ENCODE measurements around the gene LSAMP. TPM values are rescaled to one million over a fixed set of nuclear protein-coding genes. Genes with fewer than 3 reads are reported as not detected.
A peak's percentile ranks its signal among the peaks of the same experiment; 100 is the strongest.

The LSAMP gene
- total RNA-seq, 1 experiment from 2014 or later = not detected

DNA sequence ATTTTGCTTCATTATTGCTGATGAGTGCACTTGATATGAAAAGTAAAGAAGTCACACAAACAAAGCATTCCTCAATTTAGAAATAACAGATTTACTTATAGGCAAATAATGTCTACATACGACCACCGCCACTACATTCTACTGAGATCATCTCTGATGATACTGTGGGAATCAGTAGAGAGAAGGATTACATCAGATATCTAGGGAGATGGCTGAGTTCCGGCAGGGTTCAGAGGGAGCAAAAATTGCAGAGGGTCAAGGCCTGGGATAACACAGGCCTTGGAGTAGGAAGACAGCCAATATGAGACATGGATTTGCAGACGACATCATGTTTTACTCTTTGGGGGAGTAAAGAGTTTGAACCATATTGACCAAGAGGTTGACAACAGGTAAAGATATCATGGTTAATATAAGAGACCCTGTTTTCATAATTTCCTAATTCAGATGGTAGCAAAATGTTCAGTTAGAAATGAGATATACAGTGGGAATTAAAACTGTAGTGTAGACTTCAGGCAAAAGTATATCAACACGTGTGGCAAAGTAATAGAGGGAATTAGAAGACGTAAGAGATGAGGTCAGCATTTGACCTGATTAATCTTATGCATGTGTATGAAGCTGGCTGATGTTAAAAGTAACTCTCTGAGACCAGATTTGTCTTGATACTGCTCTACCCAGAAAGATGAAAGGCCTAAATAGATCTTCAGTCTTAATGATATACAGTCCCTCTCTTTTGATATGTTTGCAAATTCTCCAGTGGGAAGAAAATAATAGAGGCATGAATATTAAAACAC, 15.6 kb downstream of the LSAMP start:
- H3K27ac Mint-ChIP-seq (ENCODE audit: unreplicated experiment) = no peak overlapping the region
- H3K4me1 ChIP-seq = no peaks in the 10 kb centered on the region; the same call in 1 of the 2 replicates
- no peaks in the 10 kb centered on the region for H3K36me3 Mint-ChIP-seq (ENCODE audit: insufficient read depth, unreplicated experiment)
- no peaks in the 10 kb centered on the region for H3K4me1 Mint-ChIP-seq (ENCODE audit: low read depth, unreplicated experiment)
- CTCF ChIA-PET = no interaction called here
- intact Hi-C loops (cut with micrococcal nuclease; ENCODE audit: unreplicated experiment) = no loop called here
- no peak for DNase-seq
- H3K9me3 Mint-ChIP-seq (ENCODE audit: unreplicated experiment) = no peaks in the 10 kb centered on the region
- H3K27me3 Mint-ChIP-seq (ENCODE audit: insufficient read depth, unreplicated experiment) = no peaks in the 10 kb centered on the region
- no peaks in the 10 kb centered on the region for H3K9me3 ChIP-seq
- no peak overlapping the region for H3K4me3 Mint-ChIP-seq (ENCODE audit: unreplicated experiment)
- H3K36me3 ChIP-seq (ENCODE audit: control insufficient read depth, insufficient read depth, low read length) = no peaks in the 10 kb centered on the region
- H3K27me3 ChIP-seq (replicated peaks; ENCODE audit: control insufficient read depth, insufficient read depth, low read length) = no peaks in the 10 kb centered on the region
- no TSS peak for BruUV-seq (replicated peaks)
- POLR2A ChIA-PET = no interaction called here
- TF ChIP-seq, protein P1, sequence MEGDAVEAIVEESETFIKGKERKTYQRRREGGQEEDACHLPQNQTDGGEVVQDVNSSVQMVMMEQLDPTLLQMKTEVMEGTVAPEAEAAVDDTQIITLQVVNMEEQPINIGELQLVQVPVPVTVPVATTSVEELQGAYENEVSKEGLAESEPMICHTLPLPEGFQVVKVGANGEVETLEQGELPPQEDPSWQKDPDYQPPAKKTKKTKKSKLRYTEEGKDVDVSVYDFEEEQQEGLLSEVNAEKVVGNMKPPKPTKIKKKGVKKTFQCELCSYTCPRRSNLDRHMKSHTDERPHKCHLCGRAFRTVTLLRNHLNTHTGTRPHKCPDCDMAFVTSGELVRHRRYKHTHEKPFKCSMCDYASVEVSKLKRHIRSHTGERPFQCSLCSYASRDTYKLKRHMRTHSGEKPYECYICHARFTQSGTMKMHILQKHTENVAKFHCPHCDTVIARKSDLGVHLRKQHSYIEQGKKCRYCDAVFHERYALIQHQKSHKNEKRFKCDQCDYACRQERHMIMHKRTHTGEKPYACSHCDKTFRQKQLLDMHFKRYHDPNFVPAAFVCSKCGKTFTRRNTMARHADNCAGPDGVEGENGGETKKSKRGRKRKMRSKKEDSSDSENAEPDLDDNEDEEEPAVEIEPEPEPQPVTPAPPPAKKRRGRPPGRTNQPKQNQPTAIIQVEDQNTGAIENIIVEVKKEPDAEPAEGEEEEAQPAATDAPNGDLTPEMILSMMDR (IDR thresholded peaks at IDR 0.05; ENCODE audit: insufficient read depth in 1 of 2, low read depth in 1 of 2, low read length in 1 of 2, severe bottlenecking in 1 of 2, unreplicated experiment in 1 of 2) = no peak
- no peak overlapping the region for H3K4me3 ChIP-seq (ENCODE audit: low read depth, low read length)

GRCh38 chr3:116426036-116426435, 19.3 kb downstream of the LSAMP start:
- intact Hi-C loops (cut with micrococcal nuclease; ENCODE audit: unreplicated experiment) = no loop called here
- Mint-ChIP-seq H3K27ac (ENCODE audit: unreplicated experiment) (no peak overlapping the region), H3K27me3 (ENCODE audit: insufficient read depth, unreplicated experiment) (no peaks in the 10 kb centered on the region), H3K9me3 (ENCODE audit: unreplicated experiment) (no peaks in the 10 kb centered on the region), H3K4me3 (ENCODE audit: unreplicated experiment) (no peak overlapping the region), H3K36me3 (ENCODE audit: insufficient read depth, unreplicated experiment) (no peaks in the 10 kb centered on the region), H3K4me1 (ENCODE audit: low read depth, unreplicated experiment) (peaks cover 8% of the 10 kb centered on the region)
- ChIA-PET CTCF (no interaction called here), POLR2A (no interaction called here)
- TF ChIP-seq, protein P1 (IDR thresholded peaks at IDR 0.05; ENCODE audit: insufficient read depth in 1 of 2, low read depth in 1 of 2, low read length in 1 of 2, severe bottlenecking in 1 of 2, unreplicated experiment in 1 of 2) = no peak
- no TSS peak for BruUV-seq (replicated peaks)
- H3K4me3 ChIP-seq (ENCODE audit: low read depth, low read length) = no peak overlapping the region
- no peaks in the 10 kb centered on the region for H3K36me3 ChIP-seq (ENCODE audit: control insufficient read depth, insufficient read depth, low read length)
- no peak for DNase-seq
- peaks cover 2% of the 10 kb centered on the region; the same call in 1 of the 2 replicates for H3K4me1 ChIP-seq
- H3K9me3 ChIP-seq = no peaks in the 10 kb centered on the region
- H3K27me3 ChIP-seq (replicated peaks; ENCODE audit: control insufficient read depth, insufficient read depth, low read length) = no peaks in the 10 kb centered on the region

DNA sequence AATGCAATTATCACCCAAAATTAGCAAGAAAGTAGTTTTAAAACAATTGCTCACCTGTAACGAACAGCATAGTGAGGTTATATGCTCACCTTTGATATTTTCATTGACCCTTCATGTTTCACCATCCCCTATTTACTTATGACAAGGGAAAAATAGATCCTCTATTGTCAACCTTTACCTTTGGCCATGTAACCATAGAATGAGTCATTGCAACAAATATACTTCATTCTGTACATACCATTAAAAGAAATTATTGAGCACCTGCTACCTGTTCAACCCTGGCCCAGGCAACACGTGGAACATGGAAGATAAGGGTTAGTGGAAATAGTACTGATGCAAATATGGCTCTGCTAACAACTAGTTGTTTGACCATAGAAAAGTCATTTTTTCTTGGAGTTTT, 20.2 kb downstream of the LSAMP start:
- no peak overlapping the region for H3K4me3 ChIP-seq (ENCODE audit: low read depth, low read length)
- no peak overlapping the region for H3K27ac Mint-ChIP-seq (ENCODE audit: unreplicated experiment)
- intact Hi-C loops (cut with micrococcal nuclease; ENCODE audit: unreplicated experiment) = no loop called here
- no peaks in the 10 kb centered on the region for H3K9me3 ChIP-seq
- no peaks in the 10 kb centered on the region for H3K27me3 Mint-ChIP-seq (ENCODE audit: insufficient read depth, unreplicated experiment)
- H3K9me3 Mint-ChIP-seq (ENCODE audit: unreplicated experiment) = no peaks in the 10 kb centered on the region
- no peaks in the 10 kb centered on the region for H3K36me3 Mint-ChIP-seq (ENCODE audit: insufficient read depth, unreplicated experiment)
- no peak overlapping the region for H3K4me3 Mint-ChIP-seq (ENCODE audit: unreplicated experiment)
- BruUV-seq (replicated peaks) = no TSS peak
- H3K4me1 ChIP-seq = peaks cover 2% of the 10 kb centered on the region; the same call in 1 of the 2 replicates
- TF ChIP-seq, protein P1 (IDR thresholded peaks at IDR 0.05; ENCODE audit: insufficient read depth in 1 of 2, low read depth in 1 of 2, low read length in 1 of 2, severe bottlenecking in 1 of 2, unreplicated experiment in 1 of 2) = no peak
- peaks cover 8% of the 10 kb centered on the region for H3K4me1 Mint-ChIP-seq (ENCODE audit: low read depth, unreplicated experiment)
- DNase-seq = peak in 1 of 2 experiments; percentile 10
- H3K36me3 ChIP-seq (ENCODE audit: control insufficient read depth, insufficient read depth, low read length) = no peaks in the 10 kb centered on the region
- CTCF ChIA-PET = no interaction called here
- POLR2A ChIA-PET = no interaction called here
- no peaks in the 10 kb centered on the region for H3K27me3 ChIP-seq (replicated peaks; ENCODE audit: control insufficient read depth, insufficient read depth, low read length)

Data from Caco-2 (cell line).